Right lobe of liver (tissue), 6 donors: ENCODE results near the gene MAST4. TPM values are rescaled to one million over a fixed set of nuclear protein-coding genes. Genes with fewer than 3 reads are reported as not detected.
A peak's percentile ranks its signal among the peaks of the same experiment; 100 is the strongest.

Experiments used
- ATAC-seq, 4 donors: fragments of 200-7000 bp; cut with Tn5 transposase; one replicate each; pipeline ENCODE4 v1.9.1; 2020; ENCODE audit warnings: mild to moderate bottlenecking in 4 of 4, moderate library complexity in 4 of 4
- DNase-seq, 3 donors: peaks; one replicate each; pipeline ENCODE4 v3.0.0-alpha.2; 2020
- H3K27ac ChIP-seq, 3 donors: fragments of 200-600 bp; one replicate each; pipeline ENCODE4 v1.8.0; 2022
- H3K27me3 ChIP-seq, 2 donors: fragments of 200-600 bp; one replicate each; pipeline ENCODE4 v1.8.0; 2022
- H3K36me3 ChIP-seq, 4 donors: fragments of 200-600 bp; sonication (generic) in 1 of 4; one replicate each; pipeline versions ENCODE4 v1.5.1 to v1.8.0; 2017 to 2022; ENCODE audit warnings: control low read depth in 1 of 4
- H3K4me1 ChIP-seq, 4 donors: fragments of 200-600 bp; sonication (generic) in 1 of 4; one replicate each; pipeline versions ENCODE4 v1.5.1 to v1.8.0; 2017 to 2022; ENCODE audit warnings: control low read depth in 1 of 4
- H3K4me3 ChIP-seq, 3 donors: fragments of 200-600 bp; one replicate each; pipeline ENCODE4 v1.8.0; 2022
- H3K9me3 ChIP-seq, 4 donors: fragments of 200-600 bp; sonication (generic) in 1 of 4; one replicate each; pipeline versions ENCODE4 v1.5.1 to v1.8.0; 2017 to 2022; ENCODE audit warnings: control low read depth in 1 of 4
- POLR2A ChIP-seq: fragments of 450-650 bp; IDR thresholded peaks from one replicate; pipeline ENCODE4 v1.6.1; 2017; ENCODE audit warnings: antibody characterized with exemption, mild to moderate bottlenecking
- WGBS: methylation state at CpG from one replicate; pipeline ENCODE4 v1.1.6; 2018; ENCODE audit warnings: low coverage, low lambda C conversion rate; ENCODE audit not compliant: insufficient coverage; ENCODE audit errors: missing lambda C conversion rate; 5-methylcytosine and 5-hydroxymethylcytosine counted together
- intact Hi-C, 2 donors: fragments of 100-400 bp; cut with DNase I; formaldehyde crosslinking; loops; one replicate each; pipeline versions ENCODE4 v1.11.2 to v1.14.1; 2022
- total RNA-seq, 6 experiments: library from RNA; depleted of rRNA in 2 of 6; stranded (reverse); fragments of >200 nt in 2 of 6; fragmentation: NEBNext Ultra II Directional in 3 of 6; extraction: Animal tissue kit (Norgen Biotek cat#: 25700) in 3 of 6; gene quantifications; one replicate each; pipeline versions ENCODE4 v1.1.0 to v1.2.4, GENCODE V29; 2016 to 2023
- TF ChIP-seq, protein P1 (sequence below), 4 donors: fragments of 200-600 bp in 3 of 4; fragments of 450-650 bp in 1 of 4; IDR thresholded peaks; one replicate each; pipeline versions ENCODE4 v1.5.1 to v1.8.0; 2016 to 2022; ENCODE audit warnings: antibody characterized with exemption in 4 of 4, mild to moderate bottlenecking in 2 of 4
- donor health status: DM: no; HTN: yes; CAD: no.
- donor health status: DM: no; HTN: no; CAD: no.
- donor health status: DM: no; HTN: no; CAD: no.
- donor health status: DM: no; HTN: yes; CAD: no.
- donor health status: DM: no; HTN: yes; CAD: no.

The MAST4 gene
- total RNA-seq, 6 experiments from 2014 or later, result 9.4 to 23.5 (median 13.9) TPM

DNA sequence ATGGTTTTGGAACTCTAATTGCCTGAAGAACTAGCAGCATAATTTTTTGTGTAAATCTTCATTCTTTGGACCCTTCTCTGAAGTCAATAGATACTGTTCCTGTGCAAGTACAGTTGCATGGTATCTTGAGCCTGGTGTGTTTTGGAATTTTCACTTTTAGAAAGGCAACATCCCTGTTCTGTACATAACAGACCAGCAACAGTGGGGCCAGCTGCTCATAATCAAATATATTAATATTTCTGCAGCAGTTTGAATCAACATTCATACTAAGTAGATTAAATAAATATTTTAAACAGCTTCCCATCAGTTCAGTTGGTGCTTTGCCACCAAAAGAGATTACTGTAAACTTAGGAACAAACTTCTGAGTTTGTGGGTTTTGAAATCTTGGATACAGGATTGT, 502.5 kb downstream of the MAST4 start:
- Histone ChIP-seq H3K4me3 (no peak overlapping the region), H3K36me3 (no peaks in the 10 kb centered on the region), H3K27me3 (no peaks in the 10 kb centered on the region), H3K4me1 (peaks cover 0 to 27% (median 9%) of the 10 kb centered on the region in 4 donors), H3K9me3 (no peaks in the 10 kb centered on the region), H3K27ac (no peak overlapping the region)
- no peak for TF ChIP-seq POLR2A
- TF ChIP-seq, protein P1, sequence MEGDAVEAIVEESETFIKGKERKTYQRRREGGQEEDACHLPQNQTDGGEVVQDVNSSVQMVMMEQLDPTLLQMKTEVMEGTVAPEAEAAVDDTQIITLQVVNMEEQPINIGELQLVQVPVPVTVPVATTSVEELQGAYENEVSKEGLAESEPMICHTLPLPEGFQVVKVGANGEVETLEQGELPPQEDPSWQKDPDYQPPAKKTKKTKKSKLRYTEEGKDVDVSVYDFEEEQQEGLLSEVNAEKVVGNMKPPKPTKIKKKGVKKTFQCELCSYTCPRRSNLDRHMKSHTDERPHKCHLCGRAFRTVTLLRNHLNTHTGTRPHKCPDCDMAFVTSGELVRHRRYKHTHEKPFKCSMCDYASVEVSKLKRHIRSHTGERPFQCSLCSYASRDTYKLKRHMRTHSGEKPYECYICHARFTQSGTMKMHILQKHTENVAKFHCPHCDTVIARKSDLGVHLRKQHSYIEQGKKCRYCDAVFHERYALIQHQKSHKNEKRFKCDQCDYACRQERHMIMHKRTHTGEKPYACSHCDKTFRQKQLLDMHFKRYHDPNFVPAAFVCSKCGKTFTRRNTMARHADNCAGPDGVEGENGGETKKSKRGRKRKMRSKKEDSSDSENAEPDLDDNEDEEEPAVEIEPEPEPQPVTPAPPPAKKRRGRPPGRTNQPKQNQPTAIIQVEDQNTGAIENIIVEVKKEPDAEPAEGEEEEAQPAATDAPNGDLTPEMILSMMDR (IDR thresholded peaks at IDR 0.05), result no peak
- DNase-seq (no peak), ATAC-seq (no peak)
- intact Hi-C loops, result no loop called here

DNA sequence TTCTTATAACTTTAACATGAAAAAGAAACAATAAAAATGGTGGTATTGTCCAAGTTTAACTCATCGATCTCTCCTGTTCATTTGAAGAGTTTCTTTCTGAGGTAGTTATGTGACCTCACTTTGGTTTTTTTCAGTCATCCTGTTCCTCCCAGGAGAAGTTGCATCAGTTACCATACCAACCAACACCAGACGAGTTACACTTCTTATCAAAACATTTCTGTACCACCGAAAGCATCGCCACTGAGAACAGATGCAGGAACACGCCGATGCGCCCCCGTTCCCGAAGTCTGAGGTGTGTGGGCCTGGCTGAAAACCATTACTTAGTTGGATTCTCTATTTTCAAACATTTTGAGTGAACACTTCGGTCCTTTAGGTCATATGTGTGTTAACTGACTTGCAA, 504.1 kb downstream of the MAST4 start:
- Histone ChIP-seq H3K4me3 (no peak overlapping the region), H3K36me3 (peaks cover 0 to 10% (median 4%) of the 10 kb centered on the region in 4 donors), H3K4me1 (peaks cover 0 to 13% (median 3%) of the 10 kb centered on the region in 4 donors), H3K27ac (no peak overlapping the region), H3K27me3 (no peaks in the 10 kb centered on the region), H3K9me3 (no peaks in the 10 kb centered on the region)
- DNase-seq (no peak), ATAC-seq (no peak)
- intact Hi-C loops, result no loop called here
- WGBS, result 83% methylated on average over 10 of the region's 10 CpGs
- TF ChIP-seq, protein P1 (IDR thresholded peaks at IDR 0.05), result no peak
- TF ChIP-seq POLR2A, result no peak

GRCh38 chr5:67102708-67103107, 506.5 kb downstream of the MAST4 start:
- no peaks in the 10 kb centered on the region for H3K27me3 ChIP-seq
- no peaks in the 10 kb centered on the region for H3K9me3 ChIP-seq
- no peak overlapping the region for H3K27ac ChIP-seq
- peaks cover 0 to 9% (median 4%) of the 10 kb centered on the region in 4 donors for H3K4me1 ChIP-seq
- no peak for DNase-seq
- peak; percentile 66 to 85 (median 71) for ATAC-seq
- intact Hi-C loops, result no loop called here
- H3K36me3 ChIP-seq, result peaks cover 0 to 10% (median 4%) of the 10 kb centered on the region in 4 donors
- 27% methylated on average over 4 of the region's 4 CpGs for WGBS
- TF ChIP-seq, protein P1 (IDR thresholded peaks at IDR 0.05), result no peak
- no peak for TF ChIP-seq POLR2A
- H3K4me3 ChIP-seq, result no peak overlapping the region

DNA sequence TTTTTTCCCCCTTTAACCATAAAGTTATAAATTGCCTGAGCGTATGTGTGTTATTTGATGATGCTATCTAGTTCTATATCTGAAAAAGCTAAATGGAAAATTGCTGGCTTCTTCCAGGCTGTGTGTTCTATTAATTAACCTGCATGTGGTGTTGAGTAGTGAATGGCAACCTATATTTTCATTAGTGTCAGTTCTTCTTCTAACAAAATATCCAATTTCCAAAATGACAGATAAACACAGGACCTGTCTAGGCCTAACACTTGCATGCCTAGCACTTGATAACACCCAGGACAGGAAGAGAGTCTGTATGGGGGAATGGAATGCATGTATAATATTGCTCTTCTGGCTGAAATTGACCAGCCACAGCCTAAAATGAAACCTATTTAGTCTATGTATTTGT, 508.7 kb downstream of the MAST4 start:
- Histone ChIP-seq H3K4me1 (peaks cover 0 to 9% (median 4%) of the 10 kb centered on the region in 4 donors), H3K4me3 (no peak overlapping the region), H3K27ac (no peak overlapping the region), H3K27me3 (no peaks in the 10 kb centered on the region), H3K36me3 (peaks cover 0 to 10% (median 4%) of the 10 kb centered on the region in 4 donors), H3K9me3 (no peaks in the 10 kb centered on the region)
- DNase-seq, result no peak
- 92% methylated on average over 1 of the region's 1 CpG for WGBS
- TF ChIP-seq POLR2A, result no peak
- TF ChIP-seq, protein P1 (IDR thresholded peaks at IDR 0.05), result no peak
- no peak for ATAC-seq
- intact Hi-C loops, result no loop called here

- Histone ChIP-seq H3K4me1 (peaks cover 0 to 9% (median 4%) of the 10 kb centered on the region in 4 donors), H3K4me3 (no peak overlapping the region), H3K9me3 (no peaks in the 10 kb centered on the region), H3K27ac (no peak overlapping the region), H3K27me3 (no peaks in the 10 kb centered on the region), H3K36me3 (peaks cover 0 to 10% (median 4%) of the 10 kb centered on the region in 4 donors)
- TF ChIP-seq POLR2A, result no peak
- TF ChIP-seq, protein P1 (IDR thresholded peaks at IDR 0.05), result no peak
- 96% methylated on average over 3 of the region's 3 CpGs for WGBS
- ATAC-seq (no peak), DNase-seq (no peak)
- intact Hi-C loops, result no loop called here
Measured at GRCh38 chr5:67105270-67105669, 509.1 kb downstream of the MAST4 start.
